Measurements from ENCODE around the gene RPP40. TPM values are rescaled to one million over a fixed set of nuclear protein-coding genes. Genes with fewer than 3 reads are reported as not detected.

RPP40 gene
- total RNA-seq, 6 experiments from 2014 or later, result 11.2 to 18.2 (median 16.8) TPM

DNA sequence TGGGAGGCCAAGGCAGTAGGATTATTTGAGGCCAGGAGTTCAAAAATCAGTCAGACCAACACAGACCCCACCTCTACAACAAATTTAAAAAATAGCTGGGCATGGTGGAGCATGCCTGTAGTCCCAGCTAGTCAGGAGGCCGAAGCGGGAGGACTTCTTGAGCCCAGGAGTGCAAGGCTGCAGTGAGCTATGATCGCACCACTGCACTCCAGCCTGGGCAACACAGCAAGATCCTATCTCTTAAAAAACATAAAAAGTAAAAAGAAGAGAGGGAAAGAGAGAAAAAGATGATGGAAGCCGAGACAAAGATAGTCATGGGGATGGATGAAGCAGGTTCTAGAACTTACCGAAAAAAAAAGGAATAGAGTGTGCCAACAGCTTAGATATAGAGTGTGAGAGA lies 25.8 kb upstream of the RPP40 start:
- no peak for TF ChIP-seq CTCF (IDR thresholded peaks at IDR 0.05)
- no peaks in the 10 kb centered on the region for H3K9me3 Mint-ChIP-seq
- H3K27ac Mint-ChIP-seq, result no peak overlapping the region

GRCh38 chr6:5028921-5029320 lies 25.1 kb upstream of the RPP40 start:
- DNase-seq, result no peak
- no peaks in the 10 kb centered on the region for H3K9me3 Mint-ChIP-seq
- TF ChIP-seq CTCF (IDR thresholded peaks at IDR 0.05), result no peak
- no peak overlapping the region for H3K27ac Mint-ChIP-seq
- no peaks in the 10 kb centered on the region for H3K36me3 Mint-ChIP-seq (ENCODE audit: low read depth)
- peaks cover 2% of the 10 kb centered on the region for H3K27me3 Mint-ChIP-seq (ENCODE audit: insufficient read depth)
- no peak overlapping the region for H3K4me3 Mint-ChIP-seq
- H3K4me1 Mint-ChIP-seq (ENCODE audit: low read depth), result peaks cover 40% of the 10 kb centered on the region

More for the DNA sequence above, 25.8 kb upstream of the RPP40 start:
- H3K4me1 Mint-ChIP-seq (ENCODE audit: low read depth), result peaks cover 47% of the 10 kb centered on the region
- H3K27me3 Mint-ChIP-seq (ENCODE audit: insufficient read depth), result peaks cover 2% of the 10 kb centered on the region
- no peak for DNase-seq
- no peak overlapping the region for H3K4me3 Mint-ChIP-seq
- H3K36me3 Mint-ChIP-seq (ENCODE audit: low read depth), result no peaks in the 10 kb centered on the region

GRCh38 chr6:5028301-5028700 lies 24.5 kb upstream of the RPP40 start:
- Mint-ChIP-seq H3K27ac (no peak overlapping the region), H3K36me3 (ENCODE audit: low read depth) (no peaks in the 10 kb centered on the region)

DNA sequence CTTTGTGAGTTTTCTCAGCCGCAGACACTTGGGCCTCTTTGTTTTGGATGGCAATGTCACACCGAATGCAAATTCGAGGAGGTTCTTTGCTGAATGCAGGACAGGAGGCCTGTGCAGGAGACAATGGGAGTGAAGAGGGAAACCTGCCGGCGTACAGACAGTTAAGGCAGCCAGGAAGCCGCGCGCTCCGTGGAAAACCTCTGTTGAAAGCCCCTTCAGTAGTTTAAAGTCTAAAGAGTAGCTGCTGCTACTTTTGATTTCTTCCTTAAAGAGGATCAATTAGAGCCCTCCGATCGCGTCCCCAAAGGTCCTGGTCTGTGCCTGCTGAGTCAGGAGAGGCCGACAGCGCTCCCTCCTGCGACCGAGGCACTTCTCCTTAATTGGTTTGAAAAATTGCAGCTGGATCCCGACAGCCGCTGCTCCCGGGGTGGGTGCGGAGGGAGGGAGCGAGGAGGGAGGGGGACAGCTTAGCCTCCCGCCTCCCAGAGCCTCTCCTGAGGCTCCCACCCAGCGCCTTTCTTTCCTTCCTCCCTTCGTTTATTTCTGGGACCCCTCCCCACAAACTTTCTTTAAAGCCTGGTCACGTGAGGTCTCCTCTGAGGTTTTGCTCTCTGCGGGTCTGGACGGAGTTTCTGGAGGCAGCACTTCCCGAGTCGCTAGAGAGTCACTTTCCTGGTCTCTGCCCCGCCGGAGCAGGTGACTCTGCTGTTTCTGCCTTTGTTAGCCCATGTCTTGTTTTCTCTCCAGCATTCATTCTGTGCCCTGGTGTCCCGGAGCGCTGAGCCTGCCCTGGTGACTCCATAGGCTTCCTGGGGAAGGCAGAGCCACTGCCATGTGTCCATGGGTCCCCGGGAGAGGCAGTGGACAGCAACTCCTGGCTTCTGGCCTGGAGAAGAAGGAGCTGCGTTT lies 22.3 kb upstream of the RPP40 start:
- Mint-ChIP-seq H3K27ac (peak overlapping the region; percentile 76), H3K27me3 (ENCODE audit: insufficient read depth) (peaks cover 2% of the 10 kb centered on the region), H3K9me3 (no peaks in the 10 kb centered on the region), H3K36me3 (ENCODE audit: low read depth) (no peaks in the 10 kb centered on the region), H3K4me1 (ENCODE audit: low read depth) (peaks cover 25% of the 10 kb centered on the region), H3K4me3 (peak overlapping the region; percentile 92)
- TF ChIP-seq CTCF (IDR thresholded peaks at IDR 0.05), result no peak
- DNase-seq, result peak; percentile 11

More at GRCh38 chr6:5028301-5028700, 24.5 kb upstream of the RPP40 start:
- no peak for TF ChIP-seq CTCF (IDR thresholded peaks at IDR 0.05)
- Mint-ChIP-seq H3K4me1 (ENCODE audit: low read depth) (peaks cover 33% of the 10 kb centered on the region), H3K9me3 (no peaks in the 10 kb centered on the region), H3K4me3 (no peak overlapping the region), H3K27me3 (ENCODE audit: insufficient read depth) (peaks cover 2% of the 10 kb centered on the region)
- DNase-seq, result no peak

DNA sequence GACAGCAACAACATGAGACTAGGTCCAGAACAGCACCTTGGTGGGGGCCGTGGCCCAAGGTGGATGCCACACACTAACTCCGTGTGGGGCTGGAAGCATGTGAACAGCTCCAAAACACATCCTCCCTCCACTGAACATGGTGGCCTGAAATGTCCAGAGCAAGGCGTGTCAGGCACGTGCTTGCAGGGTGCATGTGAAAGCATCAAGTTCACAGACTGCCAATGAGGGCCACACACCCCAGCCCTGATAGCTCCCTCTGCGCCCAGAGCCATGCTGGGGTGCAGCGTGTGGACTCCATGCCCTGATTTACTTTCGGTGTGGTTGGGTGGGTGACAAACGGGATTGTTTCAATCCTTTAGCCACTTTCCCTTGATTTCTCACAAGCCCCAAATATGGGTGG lies 20.1 kb upstream of the RPP40 start:
- Mint-ChIP-seq H3K27ac (no peak overlapping the region), H3K9me3 (peaks cover 8% of the 10 kb centered on the region; the same call in 1 of the 2 replicates), H3K4me3 (no peak overlapping the region), H3K4me1 (ENCODE audit: low read depth) (peaks cover 16% of the 10 kb centered on the region), H3K27me3 (ENCODE audit: insufficient read depth) (peaks cover 2% of the 10 kb centered on the region; the same call in 1 of the 2 replicates), H3K36me3 (ENCODE audit: low read depth) (peaks cover 8% of the 10 kb centered on the region)
- no peak for TF ChIP-seq CTCF (IDR thresholded peaks at IDR 0.05)
- DNase-seq, result no peak

Measured in HFFc6 (cell line).